Measurements from ENCODE around the gene MYO3B. TPM values are rescaled to one million over a fixed set of nuclear protein-coding genes. Genes with fewer than 3 reads are reported as not detected.

MYO3B gene
- total RNA-seq, 1 donor from 2014 or later, result 0.05 TPM

DNA sequence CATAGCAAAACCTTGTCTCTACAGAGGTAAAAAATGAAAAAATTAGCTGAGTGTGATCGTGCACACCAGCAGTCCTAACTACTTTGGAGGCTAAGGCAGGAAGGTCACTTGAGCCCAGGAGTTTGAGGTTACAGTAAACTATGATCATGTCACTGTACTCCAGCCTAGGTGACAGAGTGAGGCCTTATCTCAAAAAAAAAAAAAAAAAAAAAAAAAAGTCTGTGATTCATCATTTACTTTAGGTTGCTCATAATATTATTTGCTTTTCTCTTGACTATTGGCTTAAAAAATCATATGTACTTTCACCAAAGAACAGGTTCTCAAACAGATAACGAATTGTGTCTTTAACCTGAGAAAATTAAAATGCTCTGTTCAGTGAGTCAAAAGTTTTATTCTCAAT lies 129.1 kb downstream of the MYO3B start:
- DNase-seq, result no peak
- intact Hi-C loops (cut with micrococcal nuclease), result no loop called here

DNA sequence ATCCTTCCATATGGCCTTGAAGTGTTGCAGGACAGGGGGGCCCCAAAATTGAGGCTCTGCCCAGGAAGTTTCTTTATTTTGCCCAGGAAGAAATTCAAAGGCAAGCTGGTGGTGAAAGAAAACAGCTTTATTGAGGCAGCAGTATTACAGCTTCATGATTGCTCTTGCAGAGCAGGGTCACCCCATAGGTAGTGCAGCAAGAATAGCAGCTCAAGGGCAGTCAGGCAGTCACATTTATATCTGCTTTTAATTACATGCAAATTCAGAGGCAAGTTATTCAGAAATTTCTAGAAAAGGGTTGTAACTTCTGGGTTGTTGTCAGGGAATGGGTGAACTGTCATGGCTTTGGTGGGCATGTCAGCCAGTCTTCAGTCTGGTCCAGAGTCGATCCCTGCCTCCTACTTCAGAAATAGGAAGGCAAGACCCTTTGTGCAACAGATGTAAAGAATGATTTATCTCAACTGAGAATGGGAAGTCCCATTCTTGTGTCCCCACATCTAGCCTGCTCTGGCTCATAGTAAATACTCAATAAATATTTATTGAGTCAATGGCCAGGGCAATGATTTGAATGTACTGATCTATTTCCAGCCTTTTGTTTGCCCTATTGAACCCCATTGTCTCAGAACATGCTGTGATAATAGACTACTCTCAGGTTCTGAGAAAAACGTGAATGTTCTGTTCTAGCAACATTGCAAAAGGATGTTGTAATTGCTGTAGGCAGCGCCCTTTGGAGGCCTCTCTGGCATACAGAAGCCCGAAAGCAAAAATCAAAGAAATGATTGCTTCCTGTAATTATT lies 129.8 kb downstream of the MYO3B start:
- DNase-seq, result no peak
- Histone ChIP-seq H3K36me3 (no peaks in the 10 kb centered on the region), H3K27ac (replicated peaks) (no peak overlapping the region), H3K9me3 (replicated peaks) (no peaks in the 10 kb centered on the region), H3K4me1 (no peaks in the 10 kb centered on the region), H3K4me3 (no peak overlapping the region), H3K27me3 (ENCODE audit: low read depth) (peaks cover 25% of the 10 kb centered on the region)
- intact Hi-C loops (cut with micrococcal nuclease), result no loop called here
- TF ChIP-seq, protein P1, sequence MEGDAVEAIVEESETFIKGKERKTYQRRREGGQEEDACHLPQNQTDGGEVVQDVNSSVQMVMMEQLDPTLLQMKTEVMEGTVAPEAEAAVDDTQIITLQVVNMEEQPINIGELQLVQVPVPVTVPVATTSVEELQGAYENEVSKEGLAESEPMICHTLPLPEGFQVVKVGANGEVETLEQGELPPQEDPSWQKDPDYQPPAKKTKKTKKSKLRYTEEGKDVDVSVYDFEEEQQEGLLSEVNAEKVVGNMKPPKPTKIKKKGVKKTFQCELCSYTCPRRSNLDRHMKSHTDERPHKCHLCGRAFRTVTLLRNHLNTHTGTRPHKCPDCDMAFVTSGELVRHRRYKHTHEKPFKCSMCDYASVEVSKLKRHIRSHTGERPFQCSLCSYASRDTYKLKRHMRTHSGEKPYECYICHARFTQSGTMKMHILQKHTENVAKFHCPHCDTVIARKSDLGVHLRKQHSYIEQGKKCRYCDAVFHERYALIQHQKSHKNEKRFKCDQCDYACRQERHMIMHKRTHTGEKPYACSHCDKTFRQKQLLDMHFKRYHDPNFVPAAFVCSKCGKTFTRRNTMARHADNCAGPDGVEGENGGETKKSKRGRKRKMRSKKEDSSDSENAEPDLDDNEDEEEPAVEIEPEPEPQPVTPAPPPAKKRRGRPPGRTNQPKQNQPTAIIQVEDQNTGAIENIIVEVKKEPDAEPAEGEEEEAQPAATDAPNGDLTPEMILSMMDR (IDR thresholded peaks at IDR 0.05; ENCODE audit: borderline replicate concordance), result no peak

More for the DNA sequence above, 129.1 kb downstream of the MYO3B start:
- no peaks in the 10 kb centered on the region for H3K4me1 ChIP-seq
- no peaks in the 10 kb centered on the region for H3K9me3 ChIP-seq (replicated peaks)
- H3K27me3 ChIP-seq (ENCODE audit: low read depth), result peaks cover 24% of the 10 kb centered on the region
- TF ChIP-seq, protein P1 (IDR thresholded peaks at IDR 0.05; ENCODE audit: borderline replicate concordance), result no peak
- H3K36me3 ChIP-seq, result no peaks in the 10 kb centered on the region
- H3K4me3 ChIP-seq, result no peak overlapping the region
- no peak overlapping the region for H3K27ac ChIP-seq (replicated peaks)

DNA sequence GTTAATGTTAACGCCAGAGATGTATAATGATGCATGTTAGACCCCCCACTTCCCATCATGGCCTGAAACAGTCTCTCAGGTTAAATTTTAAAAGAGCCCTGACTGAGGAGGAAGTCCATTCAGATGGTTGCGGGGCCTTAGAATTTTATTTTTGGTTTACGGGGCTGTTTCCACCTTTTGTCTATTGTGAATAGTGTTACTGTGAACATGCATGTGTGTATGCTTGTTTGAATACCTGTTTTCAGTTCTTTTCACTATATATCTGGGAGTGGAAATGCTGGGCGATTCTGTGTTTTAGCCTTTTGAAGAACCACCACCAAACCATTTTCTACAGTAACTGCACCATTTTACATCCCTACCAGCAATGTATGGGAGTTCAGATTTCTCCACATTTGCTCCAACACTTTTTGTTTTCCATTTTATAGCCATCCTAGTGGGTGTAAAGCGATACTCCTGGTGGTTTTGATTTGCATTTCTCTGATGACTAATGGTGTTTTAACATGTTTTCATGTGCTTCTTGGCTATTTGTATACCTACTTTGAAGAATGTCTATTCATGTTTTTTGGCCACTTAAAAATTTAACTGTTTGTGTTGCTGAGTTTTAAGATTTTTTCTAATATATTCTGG lies 133.0 kb downstream of the MYO3B start:
- no peak overlapping the region for H3K27ac ChIP-seq (replicated peaks)
- no peaks in the 10 kb centered on the region for H3K36me3 ChIP-seq
- TF ChIP-seq, protein P1 (IDR thresholded peaks at IDR 0.05; ENCODE audit: borderline replicate concordance), result no peak
- no peak overlapping the region for H3K4me3 ChIP-seq
- H3K9me3 ChIP-seq (replicated peaks), result no peaks in the 10 kb centered on the region
- H3K4me1 ChIP-seq, result no peaks in the 10 kb centered on the region
- intact Hi-C loops (cut with micrococcal nuclease), result no loop called here
- H3K27me3 ChIP-seq (ENCODE audit: low read depth), result peaks cover 37% of the 10 kb centered on the region
- no peak for DNase-seq

DNA sequence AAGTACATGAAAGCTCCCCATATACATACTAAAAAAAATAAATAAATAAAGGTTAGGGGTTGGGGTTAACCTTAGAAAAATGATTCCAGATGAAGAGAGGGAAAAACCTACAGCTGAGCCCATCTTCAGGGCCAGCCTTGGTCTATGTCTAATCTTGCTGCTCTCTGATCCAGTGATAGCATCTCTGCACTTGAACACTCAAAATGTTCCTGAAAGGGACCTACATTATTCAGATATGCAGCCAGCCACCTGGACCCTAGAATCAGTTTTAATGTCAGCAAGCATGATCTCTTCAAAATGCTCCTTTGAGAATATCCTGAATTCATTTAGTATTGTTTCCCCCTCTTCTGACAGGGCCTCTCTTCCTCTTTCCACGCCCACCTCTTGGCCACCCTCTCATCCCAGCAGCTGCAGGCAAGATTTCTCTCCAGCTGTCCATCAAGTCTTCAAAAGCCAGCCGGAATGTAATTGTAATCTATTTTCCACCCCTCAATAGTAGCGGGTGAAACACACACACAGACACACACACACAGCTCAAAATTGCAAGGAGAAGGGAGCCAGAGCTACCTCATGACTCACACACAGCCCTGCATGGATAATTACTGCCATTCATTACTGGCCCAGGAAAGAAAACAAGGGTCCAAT lies 135.5 kb downstream of the MYO3B start:
- H3K27me3 ChIP-seq (ENCODE audit: low read depth), result peaks cover 35% of the 10 kb centered on the region
- no peaks in the 10 kb centered on the region for H3K36me3 ChIP-seq
- no peaks in the 10 kb centered on the region for H3K4me1 ChIP-seq
- TF ChIP-seq, protein P1 (IDR thresholded peaks at IDR 0.05; ENCODE audit: borderline replicate concordance), result no peak
- no peak overlapping the region for H3K27ac ChIP-seq (replicated peaks)
- no peak overlapping the region for H3K4me3 ChIP-seq
- H3K9me3 ChIP-seq (replicated peaks), result no peaks in the 10 kb centered on the region
- intact Hi-C loops (cut with micrococcal nuclease), result no loop called here
- DNase-seq, result no peak

DNA sequence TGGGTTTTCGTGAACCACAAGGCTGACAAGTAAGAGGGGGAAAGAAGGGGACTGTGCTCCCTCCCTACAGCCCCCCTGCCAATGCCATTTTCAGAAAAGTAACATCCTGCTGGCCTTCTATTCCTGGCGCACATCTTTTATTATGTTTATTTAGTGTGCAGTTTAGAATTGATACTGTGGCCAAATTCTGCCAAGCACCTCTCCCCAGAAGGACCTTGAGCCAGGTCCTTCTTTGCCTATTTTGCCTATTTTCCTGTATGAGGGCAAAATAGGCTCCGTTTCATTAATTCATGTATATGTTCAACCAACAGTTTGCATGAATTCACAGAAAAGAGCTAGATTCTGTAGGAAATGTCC lies 136.0 kb downstream of the MYO3B start:
- no peaks in the 10 kb centered on the region for H3K36me3 ChIP-seq
- no peak for DNase-seq
- H3K4me3 ChIP-seq, result no peak overlapping the region
- no peaks in the 10 kb centered on the region for H3K4me1 ChIP-seq
- no peak overlapping the region for H3K27ac ChIP-seq (replicated peaks)
- peaks cover 38% of the 10 kb centered on the region for H3K27me3 ChIP-seq (ENCODE audit: low read depth)
- intact Hi-C loops (cut with micrococcal nuclease), result no loop called here
- peaks cover 1% of the 10 kb centered on the region for H3K9me3 ChIP-seq (replicated peaks)
- TF ChIP-seq, protein P1 (IDR thresholded peaks at IDR 0.05; ENCODE audit: borderline replicate concordance), result no peak
